OCI-LY7 (cell line): ENCODE measurements around the gene SINHCAF. TPM values are rescaled to one million over a fixed set of nuclear protein-coding genes. Genes with fewer than 3 reads are reported as not detected.
"Not testable (repeated sequence)": the region's sequence is repeated elsewhere in the genome, so short reads cannot be mapped to it uniquely, and the experiment has no call there.

Experiments used
- BruUV-seq: library from RNA; stranded (reverse); fragments of 400-500 nt; replicated peaks from 2 replicates; lab custom pipeline; 2021; lab: Mats Ljungman, UMichigan
- CTCF ChIA-PET: fragments of 300-600 bp; sonication (Branson Sonifier 250); formaldehyde crosslinking; loops from one replicate; lab custom pipeline; 2022; ENCODE audit warnings: antibody characterized with exemption; ENCODE audit not compliant: unreplicated experiment; lab: Charles Lee
- POLR2A ChIA-PET: fragments of 300-600 bp; sonication (Branson Sonifier 250); formaldehyde crosslinking; loops from one replicate; lab custom pipeline; 2022; ENCODE audit warnings: antibody characterized with exemption; lab: Charles Lee
- DNase-seq: peaks from one replicate; pipeline ENCODE4 v3.0.0-alpha.2; 2015; ENCODE audit warnings: low spot score
- H2AFZ ChIP-seq: fragments of 200-600 bp; sonication (generic), shearing (Covaris generic); 2 replicates; pipeline ENCODE4 v1.6.1; 2014; ENCODE audit warnings: mild to moderate bottlenecking, antibody characterized with exemption, low read length, moderate library complexity
- H3K27ac ChIP-seq: fragments of 200-600 bp; sonication (generic); 2 replicates; pipeline ENCODE4 v1.5.1; 2014; ENCODE audit warnings: mixed run types, low read depth, mild to moderate bottlenecking, moderate library complexity, low read length, inconsistent platforms; ENCODE audit not compliant: poor library complexity, severe bottlenecking
- H3K36me3 ChIP-seq: fragments of 200-600 bp; sonication (generic); 2 replicates; pipeline ENCODE4 v1.6.1; 2014; ENCODE audit warnings: mild to moderate bottlenecking, antibody characterized with exemption, low read length, moderate library complexity, mixed read lengths; ENCODE audit not compliant: insufficient read depth
- H3K4me1 ChIP-seq: fragments of 200-600 bp; sonication (generic); 2 replicates; pipeline ENCODE4 v1.5.1; 2014; ENCODE audit warnings: mild to moderate bottlenecking, low read length; ENCODE audit not compliant: insufficient read depth, poor library complexity, severe bottlenecking
- H3K4me2 ChIP-seq: fragments of 200-600 bp; sonication (generic); 2 replicates; pipeline ENCODE4 v1.6.1; 2014; ENCODE audit warnings: mild to moderate bottlenecking, low read length
- H3K4me3 ChIP-seq: fragments of 200-600 bp; sonication (generic); 2 replicates; pipeline ENCODE4 v1.5.1; 2014; ENCODE audit warnings: mild to moderate bottlenecking, low read depth, low read length; ENCODE audit not compliant: poor library complexity, severe bottlenecking
- H3K79me2 ChIP-seq: fragments of 200-600 bp; sonication (generic); 2 replicates; pipeline ENCODE4 v1.6.1; 2016; ENCODE audit warnings: low read depth, mild to moderate bottlenecking, low read length, moderate library complexity, mixed read lengths; ENCODE audit not compliant: insufficient read depth
- H3K9me2 ChIP-seq: fragments of 200-600 bp; sonication (generic); 2 replicates; pipeline ENCODE4 v1.6.1; 2016; ENCODE audit warnings: mild to moderate bottlenecking, low read length, mixed read lengths; ENCODE audit not compliant: insufficient read depth
- H3K9me3 ChIP-seq: fragments of 200-600 bp; sonication (generic); 2 replicates; pipeline ENCODE4 v1.6.1; 2014; ENCODE audit warnings: mild to moderate bottlenecking, mixed run types, low read length, mixed read lengths
- H4K20me1 ChIP-seq: fragments of 200-600 bp; sonication (generic); 2 replicates; pipeline ENCODE4 v1.6.1; 2014; ENCODE audit warnings: mild to moderate bottlenecking, antibody characterized with exemption, low read length, moderate library complexity, mixed read lengths; ENCODE audit not compliant: insufficient read depth
- EZH2phosphoT487 ChIP-seq: fragments of 200-600 bp; sonication (generic); IDR thresholded peaks from 2 replicates; pipeline ENCODE4 v1.6.1; 2018; ENCODE audit warnings: low read depth, borderline replicate concordance, mild to moderate bottlenecking, mixed run types, antibody characterized with exemption, low read length, moderate library complexity, mixed read lengths
- intact Hi-C: fragments of 100-400 bp; cut with micrococcal nuclease; formaldehyde crosslinking; loops from one replicate; pipeline ENCODE4 v1.10.0; 2022; ENCODE audit not compliant: unreplicated experiment
- total RNA-seq, 2 experiments: library from RNA; depleted of rRNA in 1 of 2; stranded (reverse); fragments of >200 nt in 1 of 2; shearing (Covaris generic) in 1 of 2; gene quantifications; 2 replicates each; pipeline ENCODE4 v1.2.3, GENCODE V29; 2014 to 2022
- TF ChIP-seq, protein P1 (sequence below): fragments of 200-600 bp; sonication (generic); conservative IDR thresholded peaks from 2 replicates; pipeline ENCODE4 v1.5.1; 2014; ENCODE audit warnings: mild to moderate bottlenecking, antibody characterized with exemption, low read length, moderate library complexity, mixed read lengths

The SINHCAF gene
- total RNA-seq, 2 experiments from 2014 or later: 51.0 to 86.2 TPM

DNA sequence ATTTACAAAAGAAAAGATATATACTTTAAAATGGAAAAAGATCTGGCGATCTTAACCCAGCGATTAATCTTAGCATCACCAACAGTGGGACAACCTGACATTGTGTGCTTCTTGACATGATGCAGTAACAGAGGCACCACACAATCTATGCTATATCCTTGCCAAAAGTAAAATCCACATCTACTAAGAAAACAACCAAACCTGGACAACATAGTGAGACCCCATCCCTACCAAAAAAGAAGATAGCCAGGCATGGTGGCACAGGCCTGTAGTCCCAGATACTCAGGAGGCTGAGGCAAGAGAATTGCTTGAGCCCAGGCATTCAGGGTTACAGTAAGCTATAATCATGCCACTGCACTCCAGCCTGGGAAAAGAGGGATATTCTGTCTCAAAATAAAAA lies 50.5 kb downstream of the SINHCAF start:
- no TSS peak for BruUV-seq
- no peaks in the 10 kb centered on the region for H3K9me2 ChIP-seq
- DNase-seq: no peak
- H3K4me3 ChIP-seq: no peak overlapping the region
- H3K27ac ChIP-seq: no peak overlapping the region
- no peaks in the 10 kb centered on the region for H3K9me3 ChIP-seq
- H3K4me1 ChIP-seq: no peaks in the 10 kb centered on the region
- CTCF ChIA-PET: no interaction called here
- no peak overlapping the region for H3K4me2 ChIP-seq
- no peaks in the 10 kb centered on the region for H4K20me1 ChIP-seq
- peaks cover 45% of the 10 kb centered on the region for H3K36me3 ChIP-seq
- H3K79me2 ChIP-seq: no peaks in the 10 kb centered on the region
- intact Hi-C loops: no loop called here
- TF ChIP-seq, protein P1, sequence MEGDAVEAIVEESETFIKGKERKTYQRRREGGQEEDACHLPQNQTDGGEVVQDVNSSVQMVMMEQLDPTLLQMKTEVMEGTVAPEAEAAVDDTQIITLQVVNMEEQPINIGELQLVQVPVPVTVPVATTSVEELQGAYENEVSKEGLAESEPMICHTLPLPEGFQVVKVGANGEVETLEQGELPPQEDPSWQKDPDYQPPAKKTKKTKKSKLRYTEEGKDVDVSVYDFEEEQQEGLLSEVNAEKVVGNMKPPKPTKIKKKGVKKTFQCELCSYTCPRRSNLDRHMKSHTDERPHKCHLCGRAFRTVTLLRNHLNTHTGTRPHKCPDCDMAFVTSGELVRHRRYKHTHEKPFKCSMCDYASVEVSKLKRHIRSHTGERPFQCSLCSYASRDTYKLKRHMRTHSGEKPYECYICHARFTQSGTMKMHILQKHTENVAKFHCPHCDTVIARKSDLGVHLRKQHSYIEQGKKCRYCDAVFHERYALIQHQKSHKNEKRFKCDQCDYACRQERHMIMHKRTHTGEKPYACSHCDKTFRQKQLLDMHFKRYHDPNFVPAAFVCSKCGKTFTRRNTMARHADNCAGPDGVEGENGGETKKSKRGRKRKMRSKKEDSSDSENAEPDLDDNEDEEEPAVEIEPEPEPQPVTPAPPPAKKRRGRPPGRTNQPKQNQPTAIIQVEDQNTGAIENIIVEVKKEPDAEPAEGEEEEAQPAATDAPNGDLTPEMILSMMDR: no peak
- TF ChIP-seq EZH2phosphoT487: no peak
- POLR2A ChIA-PET: no interaction called here
- H2AFZ ChIP-seq: no peak overlapping the region

DNA sequence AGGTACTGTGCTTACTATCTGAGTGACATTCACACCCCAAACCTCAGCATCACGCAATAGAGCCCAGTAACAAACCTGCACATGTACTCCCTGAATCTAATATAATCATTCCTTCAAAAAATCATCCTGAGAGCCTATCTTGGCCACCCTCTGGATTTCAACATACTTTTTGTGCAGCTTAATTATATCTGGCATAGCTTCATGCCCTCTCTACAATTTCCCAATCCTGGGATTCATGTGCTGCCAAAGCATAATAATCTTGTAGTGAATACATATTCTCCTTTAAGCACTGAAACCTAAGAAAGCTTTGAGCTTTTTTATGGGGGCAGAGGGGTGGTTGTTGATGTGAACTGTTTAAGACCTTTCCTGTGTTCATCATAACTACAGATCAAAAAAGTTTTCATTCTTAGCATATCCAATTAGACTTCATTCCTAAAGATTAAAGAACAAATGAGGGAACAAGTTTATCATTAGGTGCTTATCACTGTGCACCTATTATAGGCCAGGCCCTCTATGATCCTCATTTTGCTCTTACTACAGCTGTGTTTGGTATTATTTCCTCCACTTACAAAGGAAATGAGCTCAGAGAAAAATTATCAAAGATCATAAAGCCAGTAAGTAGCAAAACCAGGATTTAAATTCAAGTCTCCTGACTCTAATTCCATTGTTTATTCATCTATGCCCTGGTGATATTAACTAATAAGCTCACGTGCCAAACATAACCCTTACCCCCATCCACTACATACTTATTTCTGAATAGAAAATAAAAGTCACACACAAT lies 51.2 kb downstream of the SINHCAF start:
- intact Hi-C loops: loop anchor here (5.0 kb wide), 1 partner anchor 363 kb away; no protein-coding TSS in a partner anchor
- no TSS peak for BruUV-seq
- Histone ChIP-seq H3K9me2 (no peaks in the 10 kb centered on the region), H3K4me1 (no peaks in the 10 kb centered on the region), H3K27ac (no peak overlapping the region), H3K79me2 (no peaks in the 10 kb centered on the region), H3K9me3 (no peaks in the 10 kb centered on the region), H3K36me3 (peaks cover 38% of the 10 kb centered on the region), H4K20me1 (no peaks in the 10 kb centered on the region), H3K4me2 (no peak overlapping the region), H3K4me3 (no peak overlapping the region), H2AFZ (no peak overlapping the region)
- TF ChIP-seq, protein P1: no peak
- TF ChIP-seq EZH2phosphoT487: no peak
- ChIA-PET CTCF (no interaction called here), POLR2A (interaction anchor here (0.7 kb wide), 1 partner anchor 12 kb away, joined by 3 read pairs; no protein-coding TSS in a partner anchor)
- DNase-seq: no peak

DNA sequence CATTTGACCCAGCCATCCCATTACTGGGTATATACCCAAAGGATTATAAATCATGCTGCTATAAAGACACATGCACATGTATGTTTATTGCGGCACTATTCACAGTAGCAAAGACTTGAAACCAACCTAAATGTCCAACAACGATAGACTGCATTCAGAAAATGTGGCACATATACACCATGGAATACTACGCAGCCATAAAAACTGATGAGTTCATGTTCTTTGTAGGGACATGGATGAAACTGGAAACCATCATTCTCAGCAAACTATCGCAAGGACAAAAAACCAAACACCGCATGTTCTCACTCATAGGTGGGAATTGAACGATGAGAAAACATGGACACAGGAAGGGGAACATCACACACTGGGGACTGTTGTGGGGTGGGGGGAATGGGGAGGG lies 52.2 kb downstream of the SINHCAF start:
- CTCF ChIA-PET, H3K79me2 ChIP-seq, H3K9me2 ChIP-seq, DNase-seq, H3K27ac ChIP-seq, H3K4me1 ChIP-seq, H3K4me2 ChIP-seq, H3K9me3 ChIP-seq, POLR2A ChIA-PET, H2AFZ ChIP-seq, BruUV-seq, H4K20me1 ChIP-seq, H3K4me3 ChIP-seq: not testable (repeated sequence)
- intact Hi-C loops: loop anchor here (5.0 kb wide), 1 partner anchor 364 kb away; no protein-coding TSS in a partner anchor
- H3K36me3 ChIP-seq: peaks cover 31% of the 10 kb centered on the region
